AG04450 (cell line): Measurements from ENCODE around the gene NCOA3. TPM values are rescaled to one million over a fixed set of nuclear protein-coding genes. Genes with fewer than 3 reads are reported as not detected.
"Not testable (repeated sequence)": the region's sequence is repeated elsewhere in the genome, so short reads cannot be mapped to it uniquely, and the experiment has no call there.

Experiments used
- CTCF ChIA-PET: fragments of 300-600, 350-600 bp; formaldehyde crosslinking; extraction: SDS; loops from one replicate; lab custom pipeline; 2022; ENCODE audit warnings: antibody characterized with exemption, inconsistent platforms; lab: Charles Lee
- POLR2A ChIA-PET: fragments of 350-600 bp; formaldehyde crosslinking; extraction: SDS; loops from one replicate; lab custom pipeline; 2021; ENCODE audit warnings: antibody characterized with exemption, inconsistent platforms; lab: Yijun Ruan, JAX
- DNase-seq: peaks from one replicate; pipeline ENCODE4 v3.0.0-alpha.2; 2011; ENCODE audit warnings: low read depth, low spot score
- H3K27ac ChIP-seq: one replicate; pipeline ENCODE4 v1.5.1; 2012; ENCODE audit warnings: low read depth, low read length, control low read depth
- H3K27me3 ChIP-seq: one replicate; pipeline ENCODE4 v1.6.0; 2012; ENCODE audit warnings: low read length; ENCODE audit not compliant: control insufficient read depth, insufficient read depth
- H3K4me3 ChIP-seq: 2 replicates; pipeline ENCODE4 v1.5.1; 2011; ENCODE audit warnings: mild to moderate bottlenecking, low read depth, low read length, control low read depth
- H3K9me3 ChIP-seq: 2 replicates; pipeline ENCODE4 v1.5.1; 2012; ENCODE audit warnings: low read length; ENCODE audit not compliant: control insufficient read depth, insufficient read depth
- CTCF ChIP-seq: IDR thresholded peaks from 2 replicates; pipeline ENCODE4 v1.5.1; 2011; ENCODE audit warnings: low read depth, low read length, control low read depth, inconsistent platforms
- polyA plus RNA-seq: library from polyadenylated mRNA; depleted of rRNA; stranded (reverse); fragments of >200 nt; gene quantifications from 2 replicates; pipeline ENCODE4 v1.2.3, GENCODE V29; 2011

NCOA3 gene
- polyA plus RNA-seq, 1 experiment = 25.4 TPM

GRCh38 chr20:47552996-47553395, 51.3 kb downstream of the NCOA3 start:
- H3K9me3 ChIP-seq = no peaks in the 10 kb centered on the region
- CTCF ChIA-PET = interaction anchor here (0.6 kb wide), 1 partner anchor 52 kb away, joined by 3 read pairs; no protein-coding TSS in a partner anchor
- H3K4me3 ChIP-seq = no peak overlapping the region
- TF ChIP-seq CTCF = no peak
- POLR2A ChIA-PET = interaction anchor here (0.7 kb wide), 1 partner anchor 49 kb away, joined by 4 read pairs; no protein-coding TSS in a partner anchor
- H3K27me3 ChIP-seq = no peaks in the 10 kb centered on the region
- H3K27ac ChIP-seq = no peak overlapping the region
- no peak for DNase-seq

- H3K9me3 ChIP-seq, POLR2A ChIA-PET, H3K27ac ChIP-seq, DNase-seq, H3K4me3 ChIP-seq, H3K27me3 ChIP-seq, CTCF ChIA-PET: not testable (repeated sequence)
Measured at GRCh38 chr20:47553594-47554235, 52.0 kb downstream of the NCOA3 start.

- H3K4me3 ChIP-seq, POLR2A ChIA-PET, DNase-seq, CTCF ChIA-PET, H3K27ac ChIP-seq, H3K27me3 ChIP-seq, H3K9me3 ChIP-seq: not testable (repeated sequence)
Measured at GRCh38 chr20:47554283-47554682, 52.6 kb downstream of the NCOA3 start.

GRCh38 chr20:47557218-47557617, 55.5 kb downstream of the NCOA3 start:
- Histone ChIP-seq H3K9me3 (no peaks in the 10 kb centered on the region), H3K27ac (no peak overlapping the region), H3K4me3 (no peak overlapping the region), H3K27me3 (no peaks in the 10 kb centered on the region)
- ChIA-PET CTCF (interaction anchor here (0.6 kb wide), 1 partner anchor 26 kb away, joined by 3 read pairs; no protein-coding TSS in a partner anchor), POLR2A (no interaction called here)
- no peak for DNase-seq
- TF ChIP-seq CTCF = no peak

- DNase-seq = no peak
- no peak overlapping the region for H3K4me3 ChIP-seq
- CTCF ChIA-PET = no interaction called here
- no peaks in the 10 kb centered on the region for H3K9me3 ChIP-seq
- no peaks in the 10 kb centered on the region for H3K27me3 ChIP-seq
- H3K27ac ChIP-seq = no peak overlapping the region
- TF ChIP-seq CTCF = no peak
- POLR2A ChIA-PET = no interaction called here
Measured at GRCh38 chr20:47557791-47558190, 56.1 kb downstream of the NCOA3 start.

- DNase-seq = no peak
- no peak overlapping the region for H3K27ac ChIP-seq
- H3K4me3 ChIP-seq = no peak overlapping the region
- no peak for TF ChIP-seq CTCF
- no peaks in the 10 kb centered on the region for H3K9me3 ChIP-seq
- no peaks in the 10 kb centered on the region for H3K27me3 ChIP-seq
- CTCF ChIA-PET = interaction anchor here (0.6 to 1.0 kb wide), 2 partner anchors 175 to 286 kb away, joined by 3 to 6 read pairs; no protein-coding TSS in a partner anchor
- POLR2A ChIA-PET = interaction anchor here (0.8 kb wide), 1 partner anchor 10 kb away, joined by 4 read pairs; no protein-coding TSS in a partner anchor
Measured at GRCh38 chr20:47558295-47559066, 56.8 kb downstream of the NCOA3 start.
